Stimulated activated CD8-positive, alpha-beta memory T cell treated with anti-CD3 and anti-CD28 coated beads, Interleukin-2, amount 100 ng/mL, for 1 hour (primary cell): ENCODE data around the gene SMIM1.
"Not testable (repeated sequence)": the region's sequence is repeated elsewhere in the genome, so short reads cannot be mapped to it uniquely, and the experiment has no call there.

Experiments
- DNase-seq, 2 donors: peaks; one replicate each; pipeline ENCODE4 v3.0.0-alpha.2; 2020; ENCODE audit warnings: low read depth in 2 of 2

The SMIM1 gene

DNA sequence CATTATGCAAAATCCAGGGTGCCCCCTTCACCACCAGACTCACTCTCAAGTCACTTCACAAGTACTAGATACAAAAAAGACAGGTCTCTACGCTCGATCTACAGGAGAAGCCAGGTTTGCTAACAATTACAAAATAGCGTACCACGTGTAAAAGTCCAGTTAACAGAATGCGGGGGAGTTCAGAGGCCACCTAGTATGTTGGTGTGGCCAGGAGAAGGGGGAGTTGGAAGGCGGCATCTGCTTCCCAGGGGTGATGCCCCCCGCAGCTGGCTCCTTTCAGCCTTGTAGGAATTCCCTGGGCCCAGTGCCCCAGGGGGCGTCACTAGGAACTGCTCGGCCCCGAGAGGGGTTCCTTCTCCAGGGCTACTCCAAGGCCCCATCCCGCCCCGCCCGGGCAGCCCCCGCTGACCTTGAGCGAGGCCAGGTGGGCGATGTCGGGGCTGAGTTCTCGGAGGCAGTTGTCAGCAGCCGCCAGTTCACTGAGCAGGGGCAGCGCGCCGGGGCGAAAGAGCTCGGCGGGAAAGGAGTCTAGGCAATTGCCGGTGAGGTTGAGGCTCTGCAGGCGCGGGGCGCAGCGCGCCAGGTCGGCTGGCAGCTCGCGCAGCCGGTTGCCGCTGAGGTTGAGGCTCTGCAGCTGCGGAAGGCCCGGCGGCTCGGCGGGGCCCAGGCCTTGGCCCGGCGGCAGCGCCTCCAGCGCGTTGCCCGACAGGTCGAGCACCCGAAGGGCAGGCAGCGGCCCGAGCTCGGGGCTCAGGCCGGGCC, 23.1 kb downstream of the SMIM1 start:
- no peak for DNase-seq

DNA sequence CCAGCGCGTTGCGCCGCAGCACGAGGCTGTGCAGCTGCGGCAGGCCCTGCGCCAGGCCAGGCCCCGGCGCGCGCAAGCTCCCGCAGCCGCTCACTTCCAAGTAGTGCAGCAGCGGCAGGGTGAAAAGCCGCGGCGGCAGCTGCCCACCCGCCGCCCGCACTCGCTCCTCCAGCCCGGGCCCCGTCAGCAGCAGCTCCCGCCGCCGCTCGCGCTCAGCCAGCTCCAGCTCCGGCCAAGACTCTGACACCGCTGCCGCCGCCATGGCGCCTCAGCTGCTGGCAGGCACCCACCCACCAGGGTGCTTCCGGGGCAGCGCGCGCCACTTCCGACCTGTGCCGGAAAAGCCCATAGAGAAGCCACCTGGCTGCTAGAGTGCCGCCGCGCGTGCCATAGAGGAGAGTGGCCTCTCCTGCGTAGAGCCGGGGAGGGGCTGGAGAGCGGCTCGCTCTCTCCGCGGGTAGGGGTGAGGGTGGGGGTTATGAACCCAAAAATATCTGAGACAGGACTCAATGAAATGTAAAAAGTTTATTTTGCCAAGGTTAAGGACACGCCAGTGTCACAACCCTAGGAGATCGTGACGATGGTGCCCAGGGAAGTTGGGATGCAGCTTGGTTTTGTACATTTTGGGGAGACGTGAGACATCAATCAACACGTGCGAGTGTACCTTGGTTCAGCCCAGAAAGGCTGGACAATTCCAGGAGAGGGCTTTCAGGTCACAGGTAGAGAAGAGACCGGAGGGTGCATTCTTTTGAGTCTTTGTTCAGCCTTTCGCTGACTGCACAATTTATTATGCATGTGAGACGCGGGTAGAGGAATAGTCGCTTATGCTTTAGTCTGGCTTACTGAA, 23.9 kb downstream of the SMIM1 start, which contains the start of gene LRRC47:
Gene LRRC47 (minus strand): TSS at position 284 of the 847 bp plus-strand sequence. CDS start 22 bp downstream, at position 262.
- peak; percentile 88 to 89 for DNase-seq

DNA sequence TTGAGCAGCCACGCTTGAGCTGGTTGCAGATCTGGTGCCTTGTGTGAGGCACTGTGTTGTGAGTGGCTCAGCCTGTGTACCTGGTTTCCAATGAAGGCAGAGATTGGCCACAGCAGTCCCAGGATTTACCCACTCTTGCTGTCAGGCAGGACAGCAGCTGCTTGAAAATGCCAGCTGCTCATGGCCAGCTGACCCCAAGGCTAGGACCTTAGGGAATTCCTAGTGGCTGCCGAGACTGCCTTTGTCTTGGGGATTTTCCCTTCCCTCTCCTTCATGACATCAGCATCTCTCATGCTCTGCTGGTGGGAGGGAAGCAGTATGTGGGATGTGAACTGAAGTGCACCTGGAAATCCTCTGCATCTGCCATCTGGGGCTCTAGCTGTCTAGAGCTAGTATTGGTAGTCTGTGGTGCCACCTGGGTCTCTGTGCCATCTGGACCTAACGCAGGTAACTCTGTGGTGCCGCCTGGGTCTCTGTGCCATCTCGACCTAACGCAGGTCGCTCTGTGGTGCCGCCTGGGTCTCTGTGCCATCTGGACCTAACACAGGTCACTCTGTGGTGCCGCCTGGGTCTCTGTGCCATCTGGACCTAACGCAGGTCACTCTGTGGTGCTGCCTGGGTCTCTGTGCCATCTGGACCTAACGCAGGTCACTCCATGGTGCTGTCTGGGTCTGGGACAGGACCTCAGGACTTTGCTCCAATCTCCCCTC, 27.6 kb downstream of the SMIM1 start:
- DNase-seq = no peak

DNA sequence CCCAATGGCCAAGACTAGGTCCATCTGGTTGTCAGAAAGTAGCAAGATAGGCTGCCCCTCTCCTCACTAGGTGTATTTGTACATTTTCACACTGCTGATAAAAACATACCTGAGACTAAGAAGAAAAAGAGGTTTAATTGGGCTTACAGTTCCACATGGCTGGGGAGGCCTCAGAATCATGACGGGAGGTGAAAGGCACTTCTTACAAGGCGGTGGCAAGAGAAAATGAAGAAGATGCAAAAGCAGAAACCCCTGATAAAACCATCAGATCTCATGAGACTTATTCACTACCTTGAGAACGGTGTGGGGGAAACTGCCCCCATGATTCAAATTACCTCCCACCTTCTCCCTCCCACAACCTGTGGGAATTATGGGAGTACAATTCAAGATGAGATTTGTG, 28.2 kb downstream of the SMIM1 start:
- not testable (repeated sequence) for DNase-seq

DNA sequence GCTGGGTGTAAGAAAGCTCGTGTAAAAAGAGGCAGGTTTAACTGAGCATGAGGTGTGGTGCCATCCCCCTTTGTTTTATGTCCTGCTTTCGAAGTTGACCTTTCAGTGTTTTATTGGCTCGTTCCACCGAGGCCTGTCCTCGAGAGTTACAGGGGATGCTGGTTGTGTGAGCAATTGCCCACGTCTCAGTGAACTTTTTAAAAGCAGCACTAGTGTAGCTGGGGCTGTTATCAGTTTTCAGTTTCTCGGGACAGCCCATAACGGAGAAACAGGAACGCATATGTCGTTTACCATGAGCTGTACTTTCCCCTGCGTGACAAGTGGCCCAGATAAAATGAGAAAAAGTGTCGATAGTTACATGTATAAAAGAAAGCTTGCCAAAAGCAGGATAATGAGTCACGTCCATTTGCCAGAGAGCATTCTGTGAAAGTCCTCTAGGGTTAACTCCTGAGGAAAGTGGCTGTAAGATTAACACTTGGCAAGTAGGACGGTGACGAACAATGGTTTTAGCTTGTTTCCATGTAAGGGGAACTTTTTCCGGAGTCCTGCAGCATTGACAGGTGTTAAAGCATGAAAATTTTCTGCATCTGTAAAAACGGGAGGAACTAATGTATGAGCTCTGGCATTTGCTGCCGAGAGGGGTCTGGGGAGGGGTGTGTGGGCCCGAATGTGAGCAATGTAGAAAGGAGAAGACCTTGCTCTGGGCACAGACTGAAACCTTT, 31.5 kb downstream of the SMIM1 start:
- no peak for DNase-seq

DNA sequence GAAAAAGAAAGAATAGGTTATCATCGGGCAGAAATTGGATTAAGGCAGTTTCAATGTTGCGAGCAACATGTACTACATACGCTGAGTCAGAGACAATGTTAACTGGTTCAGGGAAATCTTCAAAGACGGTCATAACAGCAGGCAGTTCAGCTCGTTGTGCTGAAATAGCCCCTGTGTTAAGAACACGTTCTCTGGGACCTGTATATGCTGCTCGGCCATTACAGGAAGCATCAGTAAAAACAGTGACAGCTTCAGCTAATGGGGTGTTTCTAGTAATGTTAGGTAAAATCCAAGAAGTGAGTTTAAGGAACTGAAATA, 32.0 kb downstream of the SMIM1 start:
- DNase-seq = not testable (repeated sequence)

DNA sequence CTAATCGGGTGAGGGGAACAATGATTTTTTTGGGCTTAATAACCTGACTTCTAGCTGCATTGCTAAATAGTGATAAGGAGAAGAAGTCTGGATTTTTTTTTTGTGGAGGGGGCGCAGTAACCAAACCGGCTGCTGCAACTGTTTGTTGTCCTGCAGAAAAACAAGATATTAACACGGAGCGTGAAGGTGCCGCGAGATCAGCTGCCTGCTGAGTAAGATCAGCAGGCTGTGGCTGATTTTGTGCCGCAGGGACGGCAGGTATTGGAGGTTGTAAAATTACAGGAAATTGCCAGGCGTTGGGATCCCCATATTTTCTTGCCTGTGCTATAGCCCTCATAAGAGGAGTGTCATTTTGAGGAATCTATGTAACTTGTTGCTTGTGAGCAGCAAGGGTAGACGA, 32.5 kb downstream of the SMIM1 start:
- DNase-seq = no peak

DNA sequence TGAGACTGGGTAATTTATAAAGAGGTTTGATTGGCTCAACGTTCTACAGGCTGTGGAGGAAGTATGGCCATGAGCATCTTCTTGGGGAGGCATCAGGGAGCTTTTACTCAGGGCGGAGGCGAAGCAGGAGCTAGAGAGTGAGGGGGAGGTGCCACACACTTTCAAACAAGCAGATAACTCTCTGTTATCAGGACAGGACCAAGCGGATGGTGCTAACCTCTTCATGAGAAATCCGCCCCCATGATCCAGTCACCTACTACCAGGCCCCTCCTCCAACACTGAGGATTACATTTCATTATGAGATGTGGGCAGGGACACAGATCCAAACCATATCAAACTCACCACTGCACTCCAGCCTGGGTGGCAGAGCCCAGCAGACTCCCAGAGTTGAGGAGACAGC, 35.2 kb downstream of the SMIM1 start:
- no peak for DNase-seq

DNA sequence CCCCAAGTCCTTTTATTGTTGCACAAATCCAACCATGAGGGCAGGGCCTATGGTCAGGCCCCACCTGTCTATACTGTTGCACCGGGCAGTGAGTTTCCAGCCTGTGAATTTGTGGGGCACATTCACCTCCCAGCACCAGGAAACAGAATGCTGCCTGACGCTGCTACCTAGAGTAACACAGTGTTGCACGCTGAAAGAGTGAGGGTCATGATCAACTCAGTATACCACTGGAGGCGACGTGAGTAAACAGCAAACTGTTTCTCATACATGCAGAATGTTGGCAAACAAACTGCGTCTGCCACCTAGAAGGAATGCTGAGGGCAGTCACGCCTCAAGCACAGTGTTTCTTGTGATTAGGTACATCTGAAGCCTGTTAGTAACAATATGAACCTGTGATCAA, 37.1 kb downstream of the SMIM1 start:
- DNase-seq = no peak

DNA sequence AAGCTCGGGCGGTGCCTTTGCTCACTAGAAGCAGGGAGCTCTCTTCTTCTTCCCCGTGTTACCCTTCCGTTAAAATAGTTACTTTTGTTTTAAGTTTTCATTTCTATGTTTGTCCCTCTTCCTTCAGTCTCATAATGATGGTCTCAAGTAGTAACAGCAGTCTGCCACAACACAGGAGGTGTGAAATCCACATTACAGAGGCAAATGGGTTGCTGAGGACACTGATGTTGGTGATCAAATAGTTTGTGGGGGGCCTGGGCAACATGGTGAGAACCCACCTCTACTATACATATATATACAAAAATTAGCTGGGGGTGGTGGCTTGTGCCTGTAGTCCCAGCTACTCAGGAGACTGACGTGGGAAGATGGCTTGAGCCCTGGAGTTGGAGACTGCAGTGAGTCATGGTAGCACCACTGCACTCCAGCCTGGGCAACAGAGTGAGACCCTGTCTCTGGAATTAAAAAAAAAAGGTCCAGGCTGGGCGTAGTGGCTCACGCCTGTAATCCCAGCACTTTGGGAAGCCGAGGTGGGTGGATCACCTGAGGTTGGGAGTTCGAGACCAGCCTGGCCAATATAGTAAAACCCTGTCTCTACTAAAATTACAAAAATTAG, 37.7 kb downstream of the SMIM1 start:
- not testable (repeated sequence) for DNase-seq

DNA sequence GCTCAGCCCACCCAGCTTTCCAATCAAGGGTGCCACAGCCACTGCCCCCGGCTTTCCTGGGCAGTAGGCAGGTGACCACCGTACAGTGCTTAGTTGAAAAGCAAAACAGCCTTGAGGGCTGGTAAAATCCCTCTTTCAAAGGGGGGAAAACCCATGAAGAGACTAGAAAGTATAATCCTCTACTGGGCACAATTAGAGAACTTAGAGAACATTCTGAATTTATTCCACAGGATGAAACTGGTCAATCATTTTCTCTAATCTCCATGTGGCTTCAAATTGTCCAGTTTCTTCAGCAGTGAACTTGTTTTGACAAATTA, 39.0 kb downstream of the SMIM1 start:
- DNase-seq = no peak

DNA sequence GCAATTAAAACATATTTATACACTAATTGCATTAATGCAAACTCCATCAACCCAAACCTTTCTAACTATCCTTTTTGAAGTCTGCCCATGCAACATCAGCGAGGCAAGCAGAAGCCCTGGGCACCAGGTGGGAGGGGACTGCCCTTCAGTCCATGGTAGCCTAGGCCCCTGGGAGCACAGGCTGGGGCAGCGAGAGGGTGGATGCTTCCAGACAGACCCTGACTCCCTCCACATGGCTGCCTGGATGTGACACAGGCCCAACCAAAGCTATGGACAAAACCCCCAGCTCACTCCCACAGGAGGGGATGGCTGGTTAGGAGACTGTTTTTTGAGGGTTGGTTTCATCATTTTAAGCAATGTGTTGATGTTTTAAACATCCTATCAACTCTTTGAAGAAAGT, 41.5 kb downstream of the SMIM1 start:
- DNase-seq = no peak

DNA sequence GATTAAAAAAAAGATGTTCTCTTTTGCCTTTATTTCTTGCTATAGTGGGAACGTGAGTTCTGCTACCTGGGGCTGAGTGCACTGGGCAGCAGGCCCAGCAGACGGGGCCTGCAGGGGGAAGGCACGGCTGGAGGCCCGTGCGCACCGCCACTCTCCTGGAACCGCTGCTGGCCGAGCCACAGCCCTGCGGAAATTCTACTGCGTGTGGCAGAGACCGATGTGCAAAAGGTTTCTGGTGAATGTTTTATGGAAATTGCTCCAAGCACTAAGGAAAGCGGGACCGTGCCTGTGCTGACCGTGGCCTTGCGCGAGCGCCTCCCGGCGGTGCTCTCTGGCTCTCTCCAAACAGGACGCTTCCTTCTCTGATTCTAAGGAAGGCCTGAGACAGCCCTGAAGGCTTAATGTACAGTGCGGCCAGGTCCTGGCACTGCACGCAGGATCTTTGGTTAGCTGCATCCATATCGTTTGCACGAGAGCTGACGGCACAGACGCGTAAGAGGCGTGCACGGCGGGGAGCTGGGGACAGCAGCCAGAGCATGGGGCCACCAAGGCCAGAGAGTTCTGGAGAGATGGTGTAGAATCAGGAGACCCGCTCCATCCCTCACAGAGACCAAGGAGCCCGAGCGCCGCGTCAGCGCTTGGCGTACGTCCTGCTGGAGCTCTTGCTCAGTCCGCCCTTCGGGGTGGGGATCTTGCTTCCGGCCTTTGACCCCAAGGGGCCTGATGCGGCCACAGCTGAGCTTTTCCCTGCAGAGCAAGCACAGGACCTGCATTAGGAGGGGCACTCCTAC, 42.4 kb downstream of the SMIM1 start:
- no peak for DNase-seq

DNA sequence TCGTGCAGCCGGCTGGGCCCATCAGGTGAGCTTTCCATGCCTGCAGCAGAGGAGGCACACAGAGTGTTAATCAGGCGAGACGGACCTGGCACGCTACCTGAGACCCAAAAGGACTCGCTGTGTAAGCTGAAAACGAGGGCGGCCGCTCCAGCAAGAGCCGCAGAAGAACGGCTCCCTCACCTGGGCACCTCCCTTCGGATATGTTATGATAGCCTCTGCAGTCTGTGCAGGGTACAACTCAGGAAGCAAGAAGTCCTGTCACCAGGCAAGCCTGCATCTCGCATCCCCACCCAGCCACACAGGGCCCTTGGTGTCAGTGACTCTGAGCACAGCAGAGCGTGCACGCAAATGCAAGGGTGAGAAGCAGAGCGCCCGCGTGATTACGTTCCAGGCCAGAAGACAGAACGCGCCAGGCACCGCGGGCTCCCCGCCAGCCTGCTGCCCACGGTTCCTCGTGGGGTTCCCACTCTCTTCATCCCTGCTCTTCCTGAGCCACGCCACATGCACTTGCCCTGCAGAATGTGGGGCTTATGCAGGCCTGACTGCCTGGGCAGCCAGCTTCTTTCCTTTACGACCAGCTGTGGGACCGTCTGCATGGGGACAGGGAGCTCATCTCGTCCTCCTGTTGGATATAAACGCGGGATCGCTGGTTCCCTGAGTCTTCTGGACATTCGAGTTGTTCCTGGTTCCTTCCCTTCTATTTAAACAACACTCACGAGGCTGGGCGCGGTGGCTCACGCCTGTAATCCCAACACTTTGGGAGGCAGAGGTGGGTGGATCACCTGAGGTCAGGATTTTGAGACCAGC, 44.0 kb downstream of the SMIM1 start:
- no peak for DNase-seq

DNA sequence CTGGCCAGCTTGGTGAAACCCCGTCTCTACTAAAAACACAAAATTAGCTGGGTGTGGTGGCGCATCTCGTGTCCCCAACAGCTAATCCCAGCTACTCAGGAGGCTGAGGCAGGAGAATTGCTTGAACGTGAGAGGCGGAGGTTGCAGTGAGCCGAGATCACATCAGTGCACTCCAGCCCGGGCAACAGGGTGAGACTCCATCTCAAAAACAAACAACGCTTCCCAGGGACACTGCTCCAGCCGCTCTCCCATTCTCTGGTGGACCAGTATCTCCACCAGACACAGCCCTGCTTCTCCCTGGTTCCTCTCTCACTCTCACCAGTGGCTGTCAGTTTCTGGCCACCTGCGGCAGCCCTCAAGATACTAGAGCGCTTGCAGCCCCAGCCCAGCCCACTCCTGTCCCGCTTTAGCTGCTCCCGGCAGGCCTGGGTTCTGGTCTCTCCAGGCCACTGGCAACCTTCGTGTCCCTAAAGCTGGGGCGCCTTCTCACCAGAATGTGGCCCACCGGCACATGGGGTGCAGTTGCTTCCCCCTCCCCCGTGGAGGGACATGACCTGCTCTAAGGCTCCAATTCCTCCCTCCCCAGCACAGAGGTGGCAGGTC, 44.7 kb downstream of the SMIM1 start:
- DNase-seq = no peak

DNA sequence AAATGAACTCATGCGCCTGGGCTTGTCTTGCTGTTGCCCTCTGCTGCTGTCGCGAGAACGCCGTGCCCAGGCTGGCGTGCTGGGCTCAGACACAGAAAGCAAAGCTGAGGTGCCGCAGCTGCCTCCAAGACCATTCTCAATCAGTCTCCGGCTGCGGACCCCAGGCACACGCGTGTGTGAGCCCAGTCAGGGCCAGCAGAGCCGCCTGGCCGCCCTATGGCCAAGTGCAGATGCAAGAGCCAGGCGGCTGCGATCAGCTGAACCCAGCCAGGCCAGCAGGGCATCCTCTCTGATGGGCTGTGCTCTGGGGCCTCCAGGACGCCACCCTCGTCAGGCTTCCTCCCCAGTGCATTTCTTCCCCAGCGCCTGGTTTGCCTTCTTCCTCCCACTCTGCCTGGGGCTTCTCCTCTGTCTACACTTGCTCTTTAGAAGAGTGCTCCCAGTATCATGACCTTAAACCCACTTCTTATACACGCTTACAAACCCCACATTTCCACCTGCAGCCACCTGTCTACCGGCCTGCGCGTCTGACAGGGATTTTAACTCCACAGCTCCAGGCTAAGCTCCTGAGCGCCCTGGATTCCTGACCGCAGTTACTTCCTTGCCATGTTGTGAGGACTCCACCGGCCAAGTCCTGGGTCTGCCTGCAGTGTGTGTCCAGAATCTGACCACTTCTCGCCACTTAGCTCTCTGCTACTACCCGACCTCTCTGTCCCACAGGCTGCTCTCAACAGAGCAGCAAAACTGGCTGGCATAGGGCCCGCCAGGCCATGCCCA, 45.5 kb downstream of the SMIM1 start:
- no peak for DNase-seq

DNA sequence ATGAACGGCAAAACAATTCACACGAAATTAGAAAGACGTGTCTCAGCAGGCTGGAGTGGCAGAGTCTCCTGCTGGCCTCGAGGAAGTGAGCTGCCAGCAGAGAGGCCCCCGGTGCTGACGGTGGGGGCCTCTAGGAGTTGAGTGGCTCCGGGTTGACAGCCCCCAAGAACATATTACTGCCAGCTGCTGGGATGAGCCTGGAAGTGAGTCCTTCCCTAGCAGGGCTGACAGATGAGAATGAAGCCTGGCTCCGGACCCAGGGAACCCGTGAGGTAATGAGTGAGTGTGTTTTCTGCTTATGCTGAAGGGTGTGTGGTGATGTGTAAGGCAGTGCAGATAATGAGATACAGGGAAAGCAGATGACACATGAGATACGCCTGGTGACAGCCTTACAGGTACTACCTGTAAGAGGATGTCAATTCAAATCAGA, 47.2 kb downstream of the SMIM1 start:
- no peak for DNase-seq

DNA sequence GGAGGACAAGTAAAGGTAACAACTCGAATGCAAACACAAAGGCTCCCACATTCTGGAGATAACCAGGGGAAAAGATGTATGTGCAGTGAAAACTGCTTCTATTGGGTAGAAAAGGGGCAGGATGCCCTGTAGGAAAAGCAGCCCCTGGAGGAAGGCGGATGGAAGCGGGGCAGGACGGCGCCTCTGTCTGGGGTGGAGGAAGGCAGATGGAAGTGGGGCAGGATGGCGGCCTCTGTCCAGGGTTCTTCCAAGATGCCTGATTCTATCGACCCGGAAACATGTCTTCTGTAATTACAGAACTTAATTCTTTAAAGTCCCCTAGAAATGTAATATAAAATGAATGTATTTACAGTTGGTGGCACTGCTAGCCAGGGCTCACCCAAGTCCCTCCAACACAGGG, 47.8 kb downstream of the SMIM1 start:
- DNase-seq = no peak

DNA sequence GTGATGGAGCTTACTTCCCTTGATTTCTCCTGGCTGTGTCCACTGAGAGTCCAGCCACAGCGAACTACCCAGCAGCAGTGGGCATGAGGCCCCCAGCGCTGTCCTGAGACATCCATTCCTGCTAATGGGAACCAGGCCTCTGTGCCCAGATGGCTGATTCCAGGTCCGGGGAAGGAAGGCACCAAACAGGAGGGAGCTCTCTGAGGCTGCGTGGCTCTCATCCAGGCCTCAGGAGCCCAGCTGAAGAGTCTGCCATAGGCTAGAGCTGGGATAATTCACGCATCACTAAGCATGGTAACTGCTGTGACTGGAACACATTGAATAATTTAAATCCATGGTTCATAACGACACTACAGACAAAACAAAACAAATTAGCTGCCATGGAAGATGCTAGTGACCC, 48.5 kb downstream of the SMIM1 start:
- DNase-seq = no peak
